Large intestine (tissue), 3 donors: ENCODE measurements around the gene IL25. TPM values are rescaled to one million over a fixed set of nuclear protein-coding genes. Genes with fewer than 3 reads are reported as not detected.
"Not testable (repeated sequence)": the region's sequence is repeated elsewhere in the genome, so short reads cannot be mapped to it uniquely, and the experiment has no call there.

Experiments
- DNase-seq, 2 donors: peaks; one replicate each; pipeline versions ENCODE4 v3.0.0 to v3.0.0-alpha.2; 2013
- H3K27ac ChIP-seq: one replicate; pipeline ENCODE4 v1.5.1; 2013; ENCODE audit warnings: low read length
- H3K27me3 ChIP-seq: 2 replicates; pipeline ENCODE4 v1.6.1; 2013; ENCODE audit warnings: low read length; ENCODE audit not compliant: control insufficient read depth, insufficient read depth
- H3K36me3 ChIP-seq: 2 replicates; pipeline ENCODE4 v1.6.1; 2013; ENCODE audit warnings: low read length; ENCODE audit not compliant: control insufficient read depth, insufficient read depth
- H3K4me1 ChIP-seq: one replicate; pipeline ENCODE4 v1.6.1; 2013; ENCODE audit warnings: low read length; ENCODE audit not compliant: control insufficient read depth, insufficient read depth
- H3K4me3 ChIP-seq: one replicate; pipeline ENCODE4 v1.5.1; 2013; ENCODE audit warnings: low read length
- H3K9me3 ChIP-seq: one replicate; pipeline ENCODE4 v1.6.1; 2013; ENCODE audit warnings: mild to moderate bottlenecking, low read depth, low read length, moderate library complexity; ENCODE audit not compliant: control insufficient read depth
- WGBS: methylation state at CpG from one replicate; pipeline ENCODE4 v1.1.5; 2013; ENCODE audit warnings: low lambda C conversion rate; ENCODE audit not compliant: insufficient coverage; 5-methylcytosine and 5-hydroxymethylcytosine counted together
- polyA plus RNA-seq: library from polyadenylated mRNA; unstranded; fragments of 120-200 nt; gene quantifications from one replicate; pipeline ENCODE4 v1.2.1, GENCODE V29; 2013

IL25 gene
- polyA plus RNA-seq, 1 donor, result not detected

- not testable (repeated sequence) for H3K9me3 ChIP-seq, DNase-seq, H3K27ac ChIP-seq, H3K36me3 ChIP-seq, H3K4me3 ChIP-seq, H3K27me3 ChIP-seq, H3K4me1 ChIP-seq
- no CpG with 5 or more reads among the region's 19 CpGs for WGBS
These were observed 17.3 kb downstream of the IL25 start for GRCh38 chr14:23389871-23390270.

- H3K36me3 ChIP-seq, result no peaks in the 10 kb centered on the region
- no peak for DNase-seq
- peaks cover 3% of the 10 kb centered on the region for H3K27me3 ChIP-seq
- no peaks in the 10 kb centered on the region for H3K4me1 ChIP-seq
- no peak overlapping the region for H3K27ac ChIP-seq
- 60% methylated on average over 1 of the region's 7 CpGs for WGBS
- H3K9me3 ChIP-seq, result no peaks in the 10 kb centered on the region
- no peak overlapping the region for H3K4me3 ChIP-seq
These were observed 20.0 kb downstream of the IL25 start for GRCh38 chr14:23392613-23393012.

GRCh38 chr14:23396126-23396525 is 23.5 kb downstream of the IL25 start:
- Histone ChIP-seq H3K27ac (no peak overlapping the region), H3K9me3 (no peaks in the 10 kb centered on the region), H3K27me3 (peaks cover 3% of the 10 kb centered on the region), H3K36me3 (no peaks in the 10 kb centered on the region), H3K4me1 (no peaks in the 10 kb centered on the region), H3K4me3 (no peak overlapping the region)
- 100% methylated on average over 1 of the region's 10 CpGs for WGBS
- DNase-seq, result no peak

- Histone ChIP-seq H3K4me1 (no peaks in the 10 kb centered on the region), H3K27ac (no peak overlapping the region), H3K9me3 (no peaks in the 10 kb centered on the region), H3K4me3 (no peak overlapping the region), H3K27me3 (peaks cover 3% of the 10 kb centered on the region), H3K36me3 (no peaks in the 10 kb centered on the region)
- DNase-seq, result no peak
- no CpG with 5 or more reads among the region's 10 CpGs for WGBS
These were observed 24.3 kb downstream of the IL25 start for GRCh38 chr14:23396781-23397407.

- no CpG with 5 or more reads among the region's 4 CpGs for WGBS
These were observed 25.7 kb downstream of the IL25 start for GRCh38 chr14:23398348-23398747.

GRCh38 chr14:23399136-23399535 is 26.5 kb downstream of the IL25 start:
- Histone ChIP-seq H3K9me3 (no peaks in the 10 kb centered on the region), H3K27ac (no peak overlapping the region), H3K36me3 (no peaks in the 10 kb centered on the region), H3K4me3 (no peak overlapping the region), H3K27me3 (peaks cover 3% of the 10 kb centered on the region), H3K4me1 (no peaks in the 10 kb centered on the region)
- no peak for DNase-seq
- no CpG with 5 or more reads among the region's 3 CpGs for WGBS

More at GRCh38 chr14:23398348-23398747, 25.7 kb downstream of the IL25 start:
- Histone ChIP-seq H3K27ac (no peak overlapping the region), H3K4me3 (no peak overlapping the region), H3K36me3 (no peaks in the 10 kb centered on the region), H3K27me3 (peaks cover 6% of the 10 kb centered on the region), H3K9me3 (no peaks in the 10 kb centered on the region), H3K4me1 (no peaks in the 10 kb centered on the region)
- no peak for DNase-seq

- H3K4me1 ChIP-seq, result no peaks in the 10 kb centered on the region
- H3K9me3 ChIP-seq, result no peaks in the 10 kb centered on the region
- H3K4me3 ChIP-seq, result no peak overlapping the region
- H3K27ac ChIP-seq, result no peak overlapping the region
- DNase-seq, result no peak
- peaks cover 3% of the 10 kb centered on the region for H3K27me3 ChIP-seq
- no peaks in the 10 kb centered on the region for H3K36me3 ChIP-seq
- WGBS, result no CpG with 5 or more reads among the region's 6 CpGs
These were observed 27.0 kb downstream of the IL25 start for GRCh38 chr14:23399591-23399990.

- not testable (repeated sequence) for H3K4me1 ChIP-seq, H3K4me3 ChIP-seq, H3K27ac ChIP-seq, H3K36me3 ChIP-seq, H3K9me3 ChIP-seq, DNase-seq, H3K27me3 ChIP-seq
- no CpG with 5 or more reads among the region's 16 CpGs for WGBS
These were observed 28.0 kb downstream of the IL25 start for GRCh38 chr14:23400496-23401149.

- DNase-seq, result no peak
- WGBS, result no CpG with 5 or more reads among the region's 4 CpGs
- no peak overlapping the region for H3K27ac ChIP-seq
- H3K4me1 ChIP-seq, result no peaks in the 10 kb centered on the region
- H3K9me3 ChIP-seq, result no peaks in the 10 kb centered on the region
- no peaks in the 10 kb centered on the region for H3K36me3 ChIP-seq
- H3K27me3 ChIP-seq, result peaks cover 3% of the 10 kb centered on the region
- no peak overlapping the region for H3K4me3 ChIP-seq
These were observed 28.7 kb downstream of the IL25 start for GRCh38 chr14:23401291-23401690.

- WGBS, result 50% methylated on average over 1 of the region's 25 CpGs
- Histone ChIP-seq H3K27ac (no peak overlapping the region), H3K4me3 (no peak overlapping the region), H3K36me3 (no peaks in the 10 kb centered on the region), H3K9me3 (no peaks in the 10 kb centered on the region), H3K4me1 (no peaks in the 10 kb centered on the region), H3K27me3 (peaks cover 3% of the 10 kb centered on the region)
- DNase-seq, result no peak
These were observed 29.9 kb downstream of the IL25 start for GRCh38 chr14:23402296-23403138.
